GM12864 (cell line): ENCODE data around the gene CLN5.

ENCODE experiments used
- DNase-seq: peaks from one replicate; pipeline ENCODE4 v3.0.0-alpha.2; 2011; ENCODE audit warnings: low read depth
- H3K4me3 ChIP-seq: 2 replicates; pipeline ENCODE4 v1.5.1; 2011; ENCODE audit warnings: mild to moderate bottlenecking, low read depth, low read length, control low read depth
- TF ChIP-seq, protein P1 (sequence below): IDR thresholded peaks from 2 replicates; pipeline ENCODE4 v1.5.1; 2011; ENCODE audit warnings: low read depth, mild to moderate bottlenecking, moderate library complexity, low read length, control low read depth, inconsistent platforms; ENCODE audit errors: missing control alignments

The CLN5 gene

DNA sequence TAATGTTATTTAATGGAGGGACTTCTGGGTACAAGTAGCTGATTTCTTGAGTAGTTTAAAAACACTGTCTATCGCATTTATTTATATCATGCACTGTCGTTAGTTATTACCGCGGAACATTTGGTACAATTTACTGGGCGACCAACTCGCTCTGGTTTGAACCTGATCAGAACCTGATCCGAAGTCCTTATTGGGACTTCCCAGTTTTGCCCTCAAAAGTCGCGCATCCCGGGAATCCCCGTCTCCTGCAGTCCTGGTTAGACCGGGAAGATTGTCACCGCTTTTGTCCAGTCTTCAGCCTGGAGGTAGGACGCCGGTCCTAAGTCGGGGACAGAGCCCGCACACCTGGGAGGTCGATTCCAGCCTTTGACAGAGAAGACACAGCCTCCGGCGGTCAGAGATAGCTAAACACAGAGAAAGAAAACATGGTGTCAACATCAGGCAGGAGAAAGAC lies 694 bp downstream of the CLN5 start:
- H3K4me3 ChIP-seq = peak overlapping the region; percentile 61
- no peak for DNase-seq
- TF ChIP-seq, protein P1, sequence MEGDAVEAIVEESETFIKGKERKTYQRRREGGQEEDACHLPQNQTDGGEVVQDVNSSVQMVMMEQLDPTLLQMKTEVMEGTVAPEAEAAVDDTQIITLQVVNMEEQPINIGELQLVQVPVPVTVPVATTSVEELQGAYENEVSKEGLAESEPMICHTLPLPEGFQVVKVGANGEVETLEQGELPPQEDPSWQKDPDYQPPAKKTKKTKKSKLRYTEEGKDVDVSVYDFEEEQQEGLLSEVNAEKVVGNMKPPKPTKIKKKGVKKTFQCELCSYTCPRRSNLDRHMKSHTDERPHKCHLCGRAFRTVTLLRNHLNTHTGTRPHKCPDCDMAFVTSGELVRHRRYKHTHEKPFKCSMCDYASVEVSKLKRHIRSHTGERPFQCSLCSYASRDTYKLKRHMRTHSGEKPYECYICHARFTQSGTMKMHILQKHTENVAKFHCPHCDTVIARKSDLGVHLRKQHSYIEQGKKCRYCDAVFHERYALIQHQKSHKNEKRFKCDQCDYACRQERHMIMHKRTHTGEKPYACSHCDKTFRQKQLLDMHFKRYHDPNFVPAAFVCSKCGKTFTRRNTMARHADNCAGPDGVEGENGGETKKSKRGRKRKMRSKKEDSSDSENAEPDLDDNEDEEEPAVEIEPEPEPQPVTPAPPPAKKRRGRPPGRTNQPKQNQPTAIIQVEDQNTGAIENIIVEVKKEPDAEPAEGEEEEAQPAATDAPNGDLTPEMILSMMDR = no peak

DNA sequence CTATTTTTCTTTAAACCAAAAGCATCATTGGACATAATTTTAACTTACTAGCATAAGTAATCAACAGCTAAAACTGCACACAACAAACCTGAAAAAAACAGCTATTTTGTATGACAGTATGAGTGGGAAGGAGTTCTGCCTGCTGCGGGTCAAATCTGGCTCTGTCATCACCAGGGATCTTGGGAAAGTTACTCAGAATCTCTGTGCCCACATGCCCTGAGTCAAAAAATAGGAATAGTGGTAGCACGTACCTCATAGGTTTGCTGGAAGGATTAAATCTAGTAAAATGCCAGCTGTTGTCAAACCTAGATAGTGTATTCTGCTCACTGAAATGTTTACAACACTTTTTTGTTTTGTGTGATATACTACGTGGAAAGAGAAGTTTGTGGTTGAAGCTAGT lies 1.1 kb downstream of the CLN5 start:
- peak overlapping the region; percentile 61 for H3K4me3 ChIP-seq
- no peak for DNase-seq
- TF ChIP-seq, protein P1 = no peak

DNA sequence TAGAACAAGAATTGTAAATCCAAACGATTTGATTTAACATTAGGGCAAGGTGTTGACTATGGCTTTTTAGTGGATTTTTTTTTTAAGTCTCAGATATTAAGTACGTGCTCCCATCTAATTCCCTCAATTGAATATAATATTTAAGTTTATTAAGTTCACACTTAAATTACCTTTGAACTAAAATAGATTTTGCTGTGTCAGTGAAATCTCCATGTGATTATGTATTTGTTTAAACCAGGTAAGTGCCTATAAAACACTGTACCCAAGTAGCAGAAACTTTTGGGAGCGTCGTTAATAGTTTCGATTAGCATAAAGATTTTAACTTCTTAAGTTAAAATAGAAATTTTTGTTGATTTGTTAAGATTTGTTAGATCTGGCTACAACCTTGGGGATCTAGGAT lies 1.6 kb downstream of the CLN5 start:
- TF ChIP-seq, protein P1 = no peak
- DNase-seq = no peak
- H3K4me3 ChIP-seq = no peak overlapping the region

DNA sequence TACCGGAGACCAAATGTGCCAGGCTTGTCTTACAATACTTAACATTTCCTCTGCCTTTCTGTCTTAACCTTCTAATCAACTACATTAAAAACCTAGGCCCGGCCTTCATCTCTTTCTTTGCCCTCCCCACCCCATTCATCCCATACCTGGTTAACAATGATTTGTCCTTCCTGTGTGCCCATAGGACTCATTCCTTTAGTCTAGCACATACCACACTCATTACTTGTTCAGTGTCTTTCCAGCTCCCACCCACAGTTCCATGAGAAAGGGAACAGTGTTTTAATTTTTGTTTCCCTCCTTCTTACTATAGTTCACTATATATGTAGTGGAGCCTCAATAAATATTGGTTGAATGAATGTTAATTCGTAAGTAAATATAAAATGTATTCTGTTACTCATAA lies 2.4 kb downstream of the CLN5 start:
- no peak overlapping the region for H3K4me3 ChIP-seq
- no peak for DNase-seq
- TF ChIP-seq, protein P1 = no peak

DNA sequence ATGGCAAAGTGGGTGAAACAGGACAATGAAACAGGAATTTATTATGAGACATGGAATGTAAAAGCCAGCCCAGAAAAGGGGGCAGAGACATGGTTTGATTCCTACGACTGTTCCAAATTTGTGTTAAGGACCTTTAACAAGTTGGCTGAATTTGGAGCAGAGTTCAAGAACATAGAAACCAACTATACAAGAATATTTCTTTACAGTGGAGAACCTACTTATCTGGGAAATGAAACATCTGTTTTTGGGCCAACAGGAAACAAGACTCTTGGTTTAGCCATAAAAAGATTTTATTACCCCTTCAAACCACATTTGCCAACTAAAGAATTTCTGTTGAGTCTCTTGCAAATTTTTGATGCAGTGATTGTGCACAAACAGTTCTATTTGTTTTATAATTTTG lies 8.6 kb downstream of the CLN5 start:
- TF ChIP-seq, protein P1 = no peak
- DNase-seq = no peak
- no peak overlapping the region for H3K4me3 ChIP-seq

DNA sequence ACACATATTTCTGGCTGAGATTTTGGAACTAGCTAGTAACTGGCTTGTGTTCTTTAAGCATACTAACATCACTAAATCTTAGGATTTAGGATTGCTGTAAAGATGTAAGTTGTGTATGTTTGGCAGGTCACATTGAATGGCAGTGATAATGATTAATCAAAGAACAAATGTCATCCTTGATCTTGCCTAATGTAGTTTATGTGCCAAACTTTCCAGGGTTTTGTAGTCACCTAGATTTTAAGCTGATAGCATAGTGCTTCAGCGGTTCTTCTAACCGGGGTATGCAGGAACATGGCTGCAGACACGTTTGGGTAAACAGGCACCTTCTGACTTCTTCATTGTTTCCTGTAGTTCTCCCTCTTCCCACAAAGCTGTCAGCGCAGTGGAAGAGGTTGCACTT lies 9.7 kb downstream of the CLN5 start:
- H3K4me3 ChIP-seq = no peak overlapping the region
- TF ChIP-seq, protein P1 = no peak
- no peak for DNase-seq

DNA sequence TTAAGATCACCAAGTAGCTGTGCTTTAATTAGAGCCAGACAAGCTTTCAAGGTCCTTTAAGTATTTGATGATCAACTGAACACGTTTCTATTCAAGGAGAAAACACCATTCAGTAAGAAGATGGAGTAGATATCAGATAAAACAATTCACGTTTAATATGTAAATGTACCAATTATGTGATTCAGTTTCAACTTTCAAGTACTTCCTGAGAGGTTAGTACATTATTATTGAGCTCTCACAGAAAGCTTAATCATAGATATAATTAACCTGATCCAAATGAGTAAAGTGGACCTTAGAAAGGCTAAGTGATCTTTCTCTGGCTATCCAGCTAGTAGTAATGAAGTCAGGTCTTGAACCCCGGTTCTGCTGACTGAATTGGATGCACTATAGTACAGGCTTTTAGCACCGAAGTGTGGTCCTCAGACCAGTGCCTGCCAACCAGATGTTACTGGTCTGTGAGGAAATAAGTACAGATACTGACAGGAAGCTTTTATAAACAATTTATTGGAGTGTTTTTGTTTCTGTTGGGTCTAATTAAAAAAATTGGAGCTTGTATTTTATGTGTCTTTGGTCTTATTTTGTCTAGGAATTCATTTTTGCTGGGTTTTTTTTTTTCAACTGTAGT lies 10.2 kb downstream of the CLN5 start:
- TF ChIP-seq, protein P1 = no peak
- H3K4me3 ChIP-seq = no peak overlapping the region
- no peak for DNase-seq
